PC-9 (cell line): Measurements from ENCODE around the gene VSTM5.

Source experiments
- EZH2 ChIP-seq: fragments of 200-600 bp; sonication (generic); IDR thresholded peaks from 2 replicates; pipeline ENCODE4 v1.8.0; 2017; ENCODE audit warnings: antibody characterized with exemption, low read depth
- TF ChIP-seq, protein P1 (sequence below): fragments of 200-600 bp; sonication (generic); conservative IDR thresholded peaks from 2 replicates; pipeline ENCODE4 v1.6.1; 2017; ENCODE audit warnings: mixed run types, antibody characterized with exemption, mild to moderate bottlenecking, moderate library complexity

DNA sequence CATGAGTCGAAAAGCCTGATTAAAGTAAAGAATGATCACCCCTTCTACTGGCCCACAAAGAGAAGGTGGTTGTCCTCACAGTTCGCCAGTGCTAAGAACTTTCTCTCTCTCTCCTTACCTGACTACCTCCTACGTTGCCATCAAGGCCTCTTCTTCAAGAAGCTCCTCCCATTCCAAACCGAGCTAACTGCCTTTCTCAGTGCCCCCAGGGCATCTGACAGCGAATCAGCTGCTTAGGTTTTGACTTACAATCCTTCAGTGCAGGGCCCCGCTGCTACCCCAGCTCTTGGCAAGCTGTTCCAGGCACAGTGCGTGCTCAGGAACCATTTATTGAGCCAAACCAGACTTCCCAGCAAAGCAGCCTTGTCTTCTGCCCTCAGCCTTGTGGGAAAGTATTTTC lies 5.8 kb downstream of the VSTM5 start:
- TF ChIP-seq, protein P1, sequence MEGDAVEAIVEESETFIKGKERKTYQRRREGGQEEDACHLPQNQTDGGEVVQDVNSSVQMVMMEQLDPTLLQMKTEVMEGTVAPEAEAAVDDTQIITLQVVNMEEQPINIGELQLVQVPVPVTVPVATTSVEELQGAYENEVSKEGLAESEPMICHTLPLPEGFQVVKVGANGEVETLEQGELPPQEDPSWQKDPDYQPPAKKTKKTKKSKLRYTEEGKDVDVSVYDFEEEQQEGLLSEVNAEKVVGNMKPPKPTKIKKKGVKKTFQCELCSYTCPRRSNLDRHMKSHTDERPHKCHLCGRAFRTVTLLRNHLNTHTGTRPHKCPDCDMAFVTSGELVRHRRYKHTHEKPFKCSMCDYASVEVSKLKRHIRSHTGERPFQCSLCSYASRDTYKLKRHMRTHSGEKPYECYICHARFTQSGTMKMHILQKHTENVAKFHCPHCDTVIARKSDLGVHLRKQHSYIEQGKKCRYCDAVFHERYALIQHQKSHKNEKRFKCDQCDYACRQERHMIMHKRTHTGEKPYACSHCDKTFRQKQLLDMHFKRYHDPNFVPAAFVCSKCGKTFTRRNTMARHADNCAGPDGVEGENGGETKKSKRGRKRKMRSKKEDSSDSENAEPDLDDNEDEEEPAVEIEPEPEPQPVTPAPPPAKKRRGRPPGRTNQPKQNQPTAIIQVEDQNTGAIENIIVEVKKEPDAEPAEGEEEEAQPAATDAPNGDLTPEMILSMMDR: no peak
- no peak for TF ChIP-seq EZH2
